ENCODE data around the gene HIC2.
"Not testable (repeated sequence)": the region's sequence is repeated elsewhere in the genome, so short reads cannot be mapped to it uniquely, and the experiment has no call there.

HIC2 gene

GRCh38 chr22:21417227-21417746 is at the start of gene HIC2:
Gene HIC2 (plus strand): TSS chr22:21417371. CDS start chr22:21442832, 25,461 bp downstream.
- TF ChIP-seq CTCF (IDR thresholded peaks at IDR 0.05) = not testable (repeated sequence)

- not testable (repeated sequence) for TF ChIP-seq CTCF (IDR thresholded peaks at IDR 0.05)
Observed at GRCh38 chr22:21383701-21384467, 33.3 kb upstream of the HIC2 start, which contains the start of gene RIMBP3B. Gene RIMBP3B (plus strand): TSS chr22:21383751. CDS start chr22:21383859, 108 bp downstream.

GRCh38 chr22:21443057-21443734 is 26.0 kb downstream of the HIC2 start:
- no peak for TF ChIP-seq CTCF (IDR thresholded peaks at IDR 0.05)

GRCh38 chr22:21443735-21444421 is 26.7 kb downstream of the HIC2 start:
- TF ChIP-seq CTCF (IDR thresholded peaks at IDR 0.05) = no peak

- no peak for TF ChIP-seq CTCF (IDR thresholded peaks at IDR 0.05)
Observed at GRCh38 chr22:21444701-21445436, 27.7 kb downstream of the HIC2 start.

GRCh38 chr22:21445437-21446127 is 28.4 kb downstream of the HIC2 start:
- no peak for TF ChIP-seq CTCF (IDR thresholded peaks at IDR 0.05)

Measured in LNCAP (cell line).